Stomach (tissue), 9 donors: ENCODE measurements around the gene MYL11. TPM values are rescaled to one million over a fixed set of nuclear protein-coding genes. Genes with fewer than 3 reads are reported as not detected.
A peak's percentile ranks its signal among the peaks of the same experiment; 100 is the strongest.

Experiments
- DNase-seq, 2 donors: peaks; one replicate each; pipeline versions ENCODE4 v3.0.0 to v3.0.0-alpha.2; 2013 to 2019
- H3K27ac ChIP-seq, 5 donors: fragments of 200-600 bp in 4 of 5; sonication (generic) in 4 of 5; one replicate each; pipeline ENCODE4 v1.5.1; 2013 to 2019; ENCODE audit warnings: mild to moderate bottlenecking in 1 of 5, moderate library complexity in 1 of 5
- H3K27me3 ChIP-seq, 3 donors: fragments of 200-600 bp; sonication (generic); one replicate each; pipeline ENCODE4 v1.5.1; 2017 to 2019; ENCODE audit warnings: mixed run types in 1 of 3
- H3K36me3 ChIP-seq, 4 donors: fragments of 200-600 bp; sonication (generic); 1 replicate in 3 of 4; 2 replicates in 1 of 4; pipeline ENCODE4 v1.5.1; 2016 to 2019
- H3K4me1 ChIP-seq, 4 donors: fragments of 200-600 bp; sonication (generic); one replicate each; pipeline ENCODE4 v1.5.1; 2016 to 2019
- H3K4me3 ChIP-seq, 4 donors: fragments of 200-600 bp; sonication (generic) in 3 of 4; one replicate each; pipeline ENCODE4 v1.5.1; 2016 to 2019; ENCODE audit warnings: mild to moderate bottlenecking in 1 of 4
- H3K9me3 ChIP-seq, 4 donors: fragments of 200-600 bp; sonication (generic); one replicate each; pipeline ENCODE4 v1.5.1; 2016 to 2019
- EP300 ChIP-seq: sonication (generic); formaldehyde crosslinking; IDR thresholded peaks from one replicate; pipeline ENCODE4 v1.6.1; 2017; ENCODE audit warnings: antibody characterized with exemption
- POLR2A ChIP-seq, 4 donors: fragments of 450-650 bp; IDR thresholded peaks; one replicate each; pipeline ENCODE4 v1.6.1; 2016; ENCODE audit warnings: antibody characterized with exemption in 4 of 4, control low read depth in 2 of 4, mild to moderate bottlenecking in 1 of 4, moderate library complexity in 1 of 4
- POLR2AphosphoS5 ChIP-seq, 3 donors: sonication (generic); formaldehyde crosslinking; IDR thresholded peaks; one replicate each; pipeline ENCODE4 v1.6.1; 2016; ENCODE audit warnings: antibody characterized with exemption in 3 of 3
- WGBS, 5 donors: extraction: QIAGEN DNeasy Blood & Tissue Kit in 3 of 5; methylation state at CpG; one replicate each; pipeline versions ENCODE4 v1.1.5 to v1.1.7; 2013 to 2018; 5-methylcytosine and 5-hydroxymethylcytosine counted together
- intact Hi-C: fragments of 100-400 bp; cut with DNase I; formaldehyde crosslinking; loops from one replicate; pipeline ENCODE4 v1.15.1; 2023; ENCODE audit warnings: low total_unique reads
- polyA plus RNA-seq, 3 donors: library from polyadenylated mRNA; stranded (reverse); fragments of 200-250 nt; gene quantifications; one replicate each; pipeline ENCODE4 v1.2.3, GENCODE V29; 2013
- total RNA-seq, 5 donors: library from RNA; depleted of rRNA; stranded (reverse); fragments of >200 nt; gene quantifications; one replicate each; pipeline versions ENCODE4 v1.1.0 to v1.2.3, GENCODE V29; 2014 to 2016
- TF ChIP-seq, protein P1 (sequence below), 7 experiments: fragments of 450-650 bp in 4 of 7; fragments of 200-600 bp in 3 of 7; sonication (generic) in 3 of 7; IDR thresholded peaks; one replicate each; pipeline ENCODE4 v1.5.1; 2016 to 2019; ENCODE audit warnings: antibody characterized with exemption in 7 of 7, control low read depth in 2 of 7, mild to moderate bottlenecking in 1 of 7
- donor health status: healthy with polysubstance abuse.
- donor health status: Bipolar disorder and iron deficiency.
- donor health status: healthy.

Gene MYL11
- total and polyA plus RNA-seq, 8 donors = 1.6 to 4.7 TPM; not detected in 6

DNA sequence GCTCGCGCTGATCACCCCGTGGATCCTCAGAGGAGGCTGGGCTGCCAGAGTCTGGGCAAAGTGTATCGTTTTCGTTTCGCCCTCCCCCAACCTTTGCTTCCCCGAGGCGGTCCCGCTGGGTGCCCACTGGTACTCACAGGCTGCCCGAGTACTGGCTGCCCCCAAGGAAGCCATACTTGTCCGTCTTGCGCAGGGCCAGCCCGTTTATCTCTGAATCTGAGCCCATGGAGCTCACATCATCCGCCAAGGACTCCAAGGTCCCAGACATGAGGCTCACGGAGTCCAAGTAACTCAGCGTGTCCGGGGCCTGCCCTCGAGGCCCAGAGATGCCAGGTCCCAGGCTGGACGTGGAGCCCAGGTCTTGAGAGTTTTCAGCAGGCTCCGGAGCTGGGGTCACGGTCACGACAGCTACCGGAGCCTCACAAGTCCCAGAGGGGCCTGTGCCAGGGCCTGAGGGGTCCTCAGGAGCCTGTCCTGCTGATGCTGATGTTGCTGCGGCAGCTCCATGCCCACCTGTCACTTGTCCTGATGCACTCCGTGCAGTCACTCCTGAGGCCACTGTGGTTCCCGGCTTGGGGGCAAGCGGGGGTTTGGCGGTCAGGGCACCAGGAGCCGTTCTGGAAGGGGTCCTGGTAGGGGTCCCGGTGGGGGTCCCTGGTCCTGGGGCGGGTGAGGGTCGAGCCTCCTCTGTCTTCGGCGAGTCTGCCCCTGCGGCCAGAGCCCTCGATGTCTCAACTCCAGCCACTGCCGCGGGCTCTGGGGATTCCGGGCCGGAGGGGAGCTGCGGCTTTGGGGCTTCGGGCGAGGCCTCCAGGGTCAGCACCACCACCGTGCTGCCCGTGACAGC lies 5.3 kb upstream of the MYL11 start:
- Histone ChIP-seq H3K27me3 (no peaks in the 10 kb centered on the region), H3K4me3 (peak overlapping the region; percentile 86 to 98 (median 94)), H3K4me1 (peaks cover 33 to 62% (median 44%) of the 10 kb centered on the region in 4 donors), H3K36me3 (peaks cover 12 to 26% (median 24%) of the 10 kb centered on the region in 4 donors), H3K9me3 (no peaks in the 10 kb centered on the region), H3K27ac (peak overlapping the region; percentile 66 to 97 (median 84))
- TF ChIP-seq EP300 = no peak
- TF ChIP-seq, protein P1, sequence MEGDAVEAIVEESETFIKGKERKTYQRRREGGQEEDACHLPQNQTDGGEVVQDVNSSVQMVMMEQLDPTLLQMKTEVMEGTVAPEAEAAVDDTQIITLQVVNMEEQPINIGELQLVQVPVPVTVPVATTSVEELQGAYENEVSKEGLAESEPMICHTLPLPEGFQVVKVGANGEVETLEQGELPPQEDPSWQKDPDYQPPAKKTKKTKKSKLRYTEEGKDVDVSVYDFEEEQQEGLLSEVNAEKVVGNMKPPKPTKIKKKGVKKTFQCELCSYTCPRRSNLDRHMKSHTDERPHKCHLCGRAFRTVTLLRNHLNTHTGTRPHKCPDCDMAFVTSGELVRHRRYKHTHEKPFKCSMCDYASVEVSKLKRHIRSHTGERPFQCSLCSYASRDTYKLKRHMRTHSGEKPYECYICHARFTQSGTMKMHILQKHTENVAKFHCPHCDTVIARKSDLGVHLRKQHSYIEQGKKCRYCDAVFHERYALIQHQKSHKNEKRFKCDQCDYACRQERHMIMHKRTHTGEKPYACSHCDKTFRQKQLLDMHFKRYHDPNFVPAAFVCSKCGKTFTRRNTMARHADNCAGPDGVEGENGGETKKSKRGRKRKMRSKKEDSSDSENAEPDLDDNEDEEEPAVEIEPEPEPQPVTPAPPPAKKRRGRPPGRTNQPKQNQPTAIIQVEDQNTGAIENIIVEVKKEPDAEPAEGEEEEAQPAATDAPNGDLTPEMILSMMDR (IDR thresholded peaks at IDR 0.05) = no peak
- no peak for TF ChIP-seq POLR2AphosphoS5 (IDR thresholded peaks at IDR 0.05)
- TF ChIP-seq POLR2A (IDR thresholded peaks at IDR 0.05) = no peak
- 0 to 1% (median 1%) methylated on average over 14 to 45 of the region's 45 CpGs for WGBS, 5 donors
- intact Hi-C loops = loop anchor here (10.0 kb wide), 1 partner anchor 45 kb away; no protein-coding TSS in a partner anchor
- DNase-seq = no peak

- no peak for DNase-seq
- no peak for TF ChIP-seq POLR2AphosphoS5 (IDR thresholded peaks at IDR 0.05)
- TF ChIP-seq POLR2A (IDR thresholded peaks at IDR 0.05) = no peak
- no peak for TF ChIP-seq EP300
- TF ChIP-seq, protein P1 (IDR thresholded peaks at IDR 0.05) = peak in 1 of 7 experiments; percentile 11
- WGBS, 5 donors = 0 to 1% (median 1%) methylated on average over 32 to 76 of the region's 76 CpGs
- peak overlapping the region; percentile 86 to 98 (median 94) for H3K4me3 ChIP-seq
- intact Hi-C loops = loop anchor here (10.0 kb wide), 1 partner anchor 45 kb away; no protein-coding TSS in a partner anchor
- peak overlapping the region; percentile 66 to 97 (median 84) for H3K27ac ChIP-seq
- no peaks in the 10 kb centered on the region for H3K9me3 ChIP-seq
- peaks cover 5 to 19% (median 17%) of the 10 kb centered on the region in 4 donors for H3K36me3 ChIP-seq
- H3K4me1 ChIP-seq = peaks cover 33 to 55% (median 42%) of the 10 kb centered on the region in 4 donors
- no peaks in the 10 kb centered on the region for H3K27me3 ChIP-seq
Observed at GRCh38 chr16:30369938-30370455, 4.6 kb upstream of the MYL11 start.

- peak; percentile 98 to 100 for DNase-seq
- intact Hi-C loops = no loop called here
- TF ChIP-seq, protein P1 (IDR thresholded peaks at IDR 0.05) = peak in 1 of 7 experiments; percentile 24
- TF ChIP-seq POLR2A (IDR thresholded peaks at IDR 0.05) (no peak), POLR2AphosphoS5 (IDR thresholded peaks at IDR 0.05) (peak; percentile 70 to 88 (median 86)), EP300 (no peak)
- Histone ChIP-seq H3K36me3 (peaks cover 0 to 13% (median 10%) of the 10 kb centered on the region in 4 donors), H3K27ac (peak within 1 kb of the TSS; percentile 82 to 97 (median 90)), H3K27me3 (no peaks in the 10 kb centered on the region), H3K4me3 (peak within 1 kb of the TSS; percentile 86 to 98 (median 94)), H3K9me3 (no peaks in the 10 kb centered on the region), H3K4me1 (peaks cover 31 to 48% (median 39%) of the 10 kb centered on the region in 4 donors)
- WGBS, 5 donors = 0 to 2% (median 0%) methylated on average over 39 to 40 of the region's 40 CpGs
Observed at GRCh38 chr16:30370456-30371247, 4.0 kb upstream of the MYL11 start, which contains the start of gene TBC1D10B. Gene TBC1D10B, minus strand, starts transcription at chr16:30370494. Its CDS starts 311 bp downstream, at chr16:30370183.
